PC-3 (cell line): ENCODE data around the gene ABL1.

ENCODE experiments used
- CTCF ChIP-seq: fragments of 300-600 bp; sonication (generic); conservative IDR thresholded peaks from 2 replicates; pipeline ENCODE4 v1.5.1; 2017; ENCODE audit warnings: antibody characterized with exemption, low read depth, mild to moderate bottlenecking, low read length
- EZH2 ChIP-seq: fragments of 300-600 bp; sonication (generic); IDR thresholded peaks from one replicate; pipeline ENCODE4 v1.6.1; 2017; ENCODE audit warnings: antibody characterized with exemption, mild to moderate bottlenecking, low read length; ENCODE audit not compliant: unreplicated experiment

DNA sequence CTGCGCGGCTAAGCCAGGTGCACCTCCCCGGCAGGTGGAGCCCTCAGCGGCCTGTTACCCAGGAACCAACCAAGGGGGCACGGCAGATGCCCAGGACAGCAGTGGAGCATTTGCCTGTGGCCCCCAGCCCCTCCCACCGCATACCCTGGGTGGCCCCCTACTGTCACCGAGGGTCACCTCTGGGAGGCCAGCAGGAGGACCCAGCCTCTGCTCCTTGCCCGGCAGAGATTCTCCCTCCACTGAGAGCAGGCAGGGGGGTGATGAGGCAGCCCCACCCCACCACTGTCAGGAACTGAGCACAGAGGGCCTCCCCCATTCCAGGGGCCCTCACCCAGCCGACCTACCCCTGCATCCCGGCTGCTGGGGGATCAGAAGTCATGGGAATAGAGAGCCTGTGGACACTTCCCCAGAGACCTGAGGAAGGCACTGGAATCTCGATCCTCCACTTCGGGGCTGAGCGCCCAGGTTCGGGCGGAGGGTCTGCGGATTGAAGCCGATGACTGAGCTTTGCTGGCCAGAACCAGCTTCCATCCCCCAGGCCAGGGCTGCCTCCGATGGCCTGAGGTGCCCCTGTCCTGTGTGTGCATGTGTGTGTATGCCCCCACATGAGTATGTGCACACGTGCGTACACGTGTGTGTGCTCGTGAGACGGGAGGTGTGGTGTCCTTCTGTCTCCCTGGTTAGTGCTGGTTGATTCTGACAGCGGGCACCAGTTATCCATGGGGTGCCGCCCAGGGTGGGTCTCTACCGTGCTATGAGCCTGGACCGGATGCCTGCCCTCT, 61.4 kb downstream of the ABL1 start, which contains the start of gene QRFP:
- TF ChIP-seq CTCF, result no peak; the same call in 1 of the 2 replicates
- TF ChIP-seq EZH2, result no peak
